OCI-LY3 (cell line): Measurements from ENCODE around the gene SSBP2.

Experiments used
- H2AFZ ChIP-seq: fragments of 200-600, 300-600 bp; shearing (Covaris generic); 2 replicates; pipeline ENCODE4 v1.6.0; 2014; ENCODE audit warnings: antibody characterized with exemption, low read depth, low read length
- H3K27ac ChIP-seq: fragments of 200-600, 300-600 bp; sonication (generic); 2 replicates; pipeline ENCODE4 v1.5.1; 2014; ENCODE audit warnings: mild to moderate bottlenecking, low read length, moderate library complexity, mixed read lengths
- H3K27me3 ChIP-seq: fragments of 200-600, 300-600 bp; sonication (generic); 2 replicates; pipeline ENCODE4 v1.6.1; 2014; ENCODE audit warnings: low read depth, low read length, mixed read lengths
- H3K36me3 ChIP-seq: fragments of 200-600, 300-600 bp; sonication (generic); replicated peaks from 2 replicates; pipeline ENCODE3; 2014; ENCODE audit warnings: low read depth, low read length, mixed read lengths
- H3K4me1 ChIP-seq: fragments of 300-600, 200-600 bp; sonication (generic); 2 replicates; pipeline ENCODE4 v1.6.1; 2014; ENCODE audit warnings: low read length, mixed read lengths
- H3K4me2 ChIP-seq: fragments of 200-600, 300-600 bp; sonication (generic); 2 replicates; pipeline ENCODE4 v1.6.1; 2014; ENCODE audit warnings: low read length, mixed read lengths
- H3K4me3 ChIP-seq: fragments of 300-600, 200-600 bp; sonication (generic); 2 replicates; pipeline ENCODE4 v1.5.1; 2014; ENCODE audit warnings: antibody characterized with exemption, mild to moderate bottlenecking, low read length, moderate library complexity
- H3K79me2 ChIP-seq: fragments of 300-600, 200-600 bp; shearing (Covaris generic); 2 replicates; pipeline ENCODE4 v1.6.1; 2014; ENCODE audit warnings: mild to moderate bottlenecking, low read length, mixed read lengths
- H3K9ac ChIP-seq: fragments of 300-600, 200-600 bp; shearing (Covaris generic); 2 replicates; pipeline ENCODE4 v1.6.0; 2014; ENCODE audit warnings: mild to moderate bottlenecking, low read length, moderate library complexity
- H3K9me3 ChIP-seq: fragments of 200-600, 300-600 bp; shearing (Covaris generic); 2 replicates; pipeline ENCODE4 v1.6.1; 2014; ENCODE audit warnings: low read length, mixed read lengths; ENCODE audit not compliant: insufficient read depth
- H4K20me1 ChIP-seq: fragments of 200-600, 300-600 bp; sonication (generic); 2 replicates; pipeline ENCODE4 v1.6.1; 2016; ENCODE audit warnings: low read length, mixed read lengths; ENCODE audit not compliant: insufficient read depth
- CTCF ChIP-seq: fragments of 200-600, 300-600 bp; sonication (generic); IDR thresholded peaks from 2 replicates; pipeline ENCODE4 v1.5.1; 2014; ENCODE audit warnings: antibody characterized with exemption, low read length, low read depth
- EZH2phosphoT487 ChIP-seq: fragments of 200-600 bp; shearing (Covaris generic); IDR thresholded peaks from 2 replicates; pipeline ENCODE4 v1.6.1; 2018; ENCODE audit warnings: antibody characterized with exemption, mixed run types, low read depth

Gene SSBP2

GRCh38 chr5:81721049-81721448 lies 29.8 kb downstream of the SSBP2 start:
- TF ChIP-seq CTCF (no peak), EZH2phosphoT487 (no peak)
- H3K36me3 ChIP-seq, result no peaks in the 10 kb centered on the region
- H3K4me3 ChIP-seq, result no peak overlapping the region
- H2AFZ ChIP-seq, result no peak overlapping the region
- H3K4me1 ChIP-seq, result peaks cover 5% of the 10 kb centered on the region
- no peaks in the 10 kb centered on the region for H3K27me3 ChIP-seq
- no peak overlapping the region for H3K9ac ChIP-seq
- no peak overlapping the region for H3K4me2 ChIP-seq
- H4K20me1 ChIP-seq, result no peaks in the 10 kb centered on the region
- H3K9me3 ChIP-seq, result no peaks in the 10 kb centered on the region
- no peaks in the 10 kb centered on the region for H3K79me2 ChIP-seq
- H3K27ac ChIP-seq, result no peak overlapping the region

DNA sequence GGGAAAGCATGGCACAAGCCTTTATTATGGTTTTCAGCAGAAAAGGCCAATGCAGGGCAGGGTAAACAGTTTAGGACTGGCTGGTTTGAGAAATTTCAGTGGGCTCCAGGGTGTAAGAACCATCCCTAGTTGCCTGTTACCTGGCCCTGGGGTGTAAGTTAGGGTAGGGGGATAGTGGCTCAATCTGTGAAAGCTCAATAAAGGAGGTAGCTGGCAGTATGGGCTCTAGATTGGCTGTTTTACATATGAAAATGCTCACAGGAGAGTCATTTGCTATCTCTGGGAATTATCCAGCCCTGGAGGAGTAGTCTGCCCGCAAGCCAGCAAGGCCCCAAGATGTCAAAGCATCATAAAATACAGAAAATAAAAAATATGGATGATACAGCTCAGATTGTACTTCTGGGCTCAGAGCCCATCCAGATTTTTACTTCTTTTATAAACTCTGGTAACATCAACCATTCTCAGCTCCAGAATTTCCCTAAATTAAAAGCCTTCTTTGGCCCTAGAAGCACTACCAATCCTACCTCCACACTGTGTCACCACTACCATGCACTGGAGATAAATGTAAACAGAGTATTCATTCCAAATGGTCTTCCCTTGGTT lies 31.1 kb downstream of the SSBP2 start:
- Histone ChIP-seq H3K4me1 (peaks cover 5% of the 10 kb centered on the region), H2AFZ (no peak overlapping the region), H3K79me2 (no peaks in the 10 kb centered on the region), H3K4me2 (no peak overlapping the region), H3K36me3 (no peaks in the 10 kb centered on the region), H3K9ac (no peak overlapping the region), H3K4me3 (no peak overlapping the region), H3K27me3 (no peaks in the 10 kb centered on the region), H3K9me3 (no peaks in the 10 kb centered on the region), H3K27ac (no peak overlapping the region), H4K20me1 (no peaks in the 10 kb centered on the region)
- TF ChIP-seq EZH2phosphoT487, result no peak
- no peak for TF ChIP-seq CTCF

GRCh38 chr5:81718300-81718699 lies 32.6 kb downstream of the SSBP2 start:
- no peaks in the 10 kb centered on the region for H3K9me3 ChIP-seq
- H3K27ac ChIP-seq, result no peak overlapping the region
- no peaks in the 10 kb centered on the region for H3K36me3 ChIP-seq
- no peaks in the 10 kb centered on the region for H4K20me1 ChIP-seq
- H3K27me3 ChIP-seq, result no peaks in the 10 kb centered on the region
- no peak overlapping the region for H3K4me3 ChIP-seq
- no peaks in the 10 kb centered on the region for H3K79me2 ChIP-seq
- TF ChIP-seq EZH2phosphoT487 (no peak), CTCF (no peak)
- H3K4me1 ChIP-seq, result peaks cover 2% of the 10 kb centered on the region; the same call in 1 of the 2 replicates
- peak overlapping the region; percentile 26; the same call in 1 of the 2 replicates for H3K4me2 ChIP-seq
- H3K9ac ChIP-seq, result no peak overlapping the region
- H2AFZ ChIP-seq, result no peak overlapping the region

DNA sequence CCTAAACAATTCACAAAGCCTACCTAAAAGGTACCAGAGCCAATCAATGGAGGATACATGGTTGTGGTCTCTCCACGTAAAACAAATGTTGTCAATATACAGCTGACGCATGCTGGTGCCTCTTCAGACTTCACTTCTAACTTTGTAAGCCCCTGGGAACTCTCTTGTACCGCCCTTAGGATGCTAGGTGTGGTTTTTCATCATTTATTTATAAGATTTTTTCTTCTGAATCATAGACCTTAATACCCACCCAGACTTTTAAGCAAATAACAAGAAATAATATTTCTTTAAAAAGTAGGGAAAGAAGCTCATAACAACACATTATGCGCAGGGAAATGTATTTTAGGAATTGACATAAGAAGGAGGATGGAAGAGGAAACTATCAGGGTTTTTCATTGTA lies 33.0 kb downstream of the SSBP2 start:
- Histone ChIP-seq H3K79me2 (no peaks in the 10 kb centered on the region), H3K4me1 (peaks cover 2% of the 10 kb centered on the region; the same call in 1 of the 2 replicates), H3K4me3 (no peak overlapping the region), H2AFZ (no peak overlapping the region), H3K9me3 (no peaks in the 10 kb centered on the region), H4K20me1 (no peaks in the 10 kb centered on the region), H3K9ac (no peak overlapping the region), H3K27me3 (no peaks in the 10 kb centered on the region), H3K4me2 (no peak overlapping the region), H3K36me3 (no peaks in the 10 kb centered on the region), H3K27ac (no peak overlapping the region)
- no peak for TF ChIP-seq EZH2phosphoT487
- TF ChIP-seq CTCF, result no peak
